PFSK-1 (cell line): Measurements from ENCODE around the gene AIP.

Source experiments
- FOXP2 ChIP-seq: optimal IDR thresholded peaks from 2 replicates; pipeline ENCODE3; 2011; ENCODE audit warnings: borderline replicate concordance, control low read depth, inconsistent platforms; ENCODE audit not compliant: insufficient read depth; ENCODE audit errors: extremely low read length, extremely low read depth
- POLR2AphosphoS5 ChIP-seq: IDR thresholded peaks from 2 replicates; pipeline ENCODE4 v1.6.1; 2012; ENCODE audit warnings: low read depth, mild to moderate bottlenecking, control low read depth, low read length, moderate library complexity
- TAF1 ChIP-seq: IDR thresholded peaks from 2 replicates; pipeline ENCODE4 v1.6.1; 2012; ENCODE audit warnings: low read length, control low read depth, borderline replicate concordance; ENCODE audit not compliant: insufficient read depth
- TF ChIP-seq, protein P1 (sequence below), 2 experiments: IDR thresholded peaks; 2 replicates each; pipeline versions ENCODE4 v1.6.1 to v1.8.0; 2011 to 2012; ENCODE audit warnings: low read depth in 2 of 2, low read length in 2 of 2, control low read depth in 1 of 2, inconsistent platforms in 1 of 2, mild to moderate bottlenecking in 1 of 2, moderate library complexity in 1 of 2; ENCODE audit not compliant: insufficient read depth in 1 of 2

- TF ChIP-seq POLR2AphosphoS5 (no peak), TAF1 (no peak), FOXP2 (no peak)
- TF ChIP-seq, protein P1, sequence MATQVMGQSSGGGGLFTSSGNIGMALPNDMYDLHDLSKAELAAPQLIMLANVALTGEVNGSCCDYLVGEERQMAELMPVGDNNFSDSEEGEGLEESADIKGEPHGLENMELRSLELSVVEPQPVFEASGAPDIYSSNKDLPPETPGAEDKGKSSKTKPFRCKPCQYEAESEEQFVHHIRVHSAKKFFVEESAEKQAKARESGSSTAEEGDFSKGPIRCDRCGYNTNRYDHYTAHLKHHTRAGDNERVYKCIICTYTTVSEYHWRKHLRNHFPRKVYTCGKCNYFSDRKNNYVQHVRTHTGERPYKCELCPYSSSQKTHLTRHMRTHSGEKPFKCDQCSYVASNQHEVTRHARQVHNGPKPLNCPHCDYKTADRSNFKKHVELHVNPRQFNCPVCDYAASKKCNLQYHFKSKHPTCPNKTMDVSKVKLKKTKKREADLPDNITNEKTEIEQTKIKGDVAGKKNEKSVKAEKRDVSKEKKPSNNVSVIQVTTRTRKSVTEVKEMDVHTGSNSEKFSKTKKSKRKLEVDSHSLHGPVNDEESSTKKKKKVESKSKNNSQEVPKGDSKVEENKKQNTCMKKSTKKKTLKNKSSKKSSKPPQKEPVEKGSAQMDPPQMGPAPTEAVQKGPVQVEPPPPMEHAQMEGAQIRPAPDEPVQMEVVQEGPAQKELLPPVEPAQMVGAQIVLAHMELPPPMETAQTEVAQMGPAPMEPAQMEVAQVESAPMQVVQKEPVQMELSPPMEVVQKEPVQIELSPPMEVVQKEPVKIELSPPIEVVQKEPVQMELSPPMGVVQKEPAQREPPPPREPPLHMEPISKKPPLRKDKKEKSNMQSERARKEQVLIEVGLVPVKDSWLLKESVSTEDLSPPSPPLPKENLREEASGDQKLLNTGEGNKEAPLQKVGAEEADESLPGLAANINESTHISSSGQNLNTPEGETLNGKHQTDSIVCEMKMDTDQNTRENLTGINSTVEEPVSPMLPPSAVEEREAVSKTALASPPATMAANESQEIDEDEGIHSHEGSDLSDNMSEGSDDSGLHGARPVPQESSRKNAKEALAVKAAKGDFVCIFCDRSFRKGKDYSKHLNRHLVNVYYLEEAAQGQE (IDR thresholded peaks at IDR 0.05; ENCODE audit: insufficient read depth in 1 of 2, low read depth in 2 of 2, low read length in 2 of 2) = no peak
Observed at GRCh38 chr11:67456068-67456705, 26.6 kb upstream of the AIP start.
